Breast epithelium (tissue), 4 donors: ENCODE measurements around the gene FRMPD4. TPM values are rescaled to one million over a fixed set of nuclear protein-coding genes. Genes with fewer than 3 reads are reported as not detected.
"Not testable (repeated sequence)": the region's sequence is repeated elsewhere in the genome, so short reads cannot be mapped to it uniquely, and the experiment has no call there.

Experiments used
- DNase-seq, 2 donors: peaks; one replicate each; pipeline ENCODE4 v3.0.0-alpha.2; 2019; ENCODE audit warnings: low spot score in 2 of 2
- H3K27ac ChIP-seq, 2 donors: fragments of 200-600 bp; sonication (generic) in 1 of 2; one replicate each; pipeline ENCODE4 v1.5.1; 2016 to 2019; ENCODE audit warnings: mild to moderate bottlenecking in 1 of 2
- H3K27me3 ChIP-seq, 2 donors: fragments of 200-600 bp; sonication (generic) in 1 of 2; one replicate each; pipeline versions ENCODE4 v1.5.1 to v1.6.0; 2017 to 2019; ENCODE audit warnings: control low read depth in 1 of 2, mild to moderate bottlenecking in 1 of 2
- H3K36me3 ChIP-seq: fragments of 200-600 bp; one replicate; pipeline ENCODE4 v1.5.1; 2019
- H3K4me1 ChIP-seq, 2 donors: fragments of 200-600 bp; sonication (generic); one replicate each; pipeline ENCODE4 v1.5.1; 2016 to 2019; ENCODE audit warnings: control low read depth in 1 of 2
- H3K4me3 ChIP-seq, 3 donors: fragments of 200-600 bp; sonication (generic); 1 replicate in 2 of 3; 2 replicates in 1 of 3; pipeline ENCODE4 v1.5.1; 2016 to 2019; ENCODE audit warnings: mild to moderate bottlenecking in 3 of 3, moderate library complexity in 2 of 3
- H3K9me3 ChIP-seq, 2 donors: fragments of 200-600 bp; sonication (generic) in 1 of 2; one replicate each; pipeline ENCODE4 v1.5.1; 2016 to 2019; ENCODE audit warnings: control low read depth in 1 of 2
- POLR2A ChIP-seq: fragments of 450-650 bp; IDR thresholded peaks from one replicate; pipeline ENCODE4 v1.6.1; 2016; ENCODE audit warnings: antibody characterized with exemption, mild to moderate bottlenecking, moderate library complexity
- POLR2AphosphoS5 ChIP-seq, 3 donors: sonication (generic); formaldehyde crosslinking; IDR thresholded peaks; one replicate each; pipeline ENCODE4 v1.6.1; 2017; ENCODE audit warnings: antibody characterized with exemption in 3 of 3
- intact Hi-C: fragments of 100-400 bp; cut with DNase I; formaldehyde crosslinking; loops from one replicate; pipeline ENCODE4 v1.15.1; 2023; ENCODE audit warnings: low total_unique reads
- total RNA-seq, 3 donors: library from RNA; depleted of rRNA; stranded (reverse); fragments of >200 nt; gene quantifications; one replicate each; pipeline ENCODE4 v1.1.0, GENCODE V29; 2016
- TF ChIP-seq, protein P1 (sequence below), 3 donors: fragments of 450-650 bp; IDR thresholded peaks; one replicate each; pipeline ENCODE4 v1.5.1; 2016 to 2017; ENCODE audit warnings: antibody characterized with exemption in 3 of 3, mild to moderate bottlenecking in 3 of 3, moderate library complexity in 3 of 3

Gene FRMPD4
- total RNA-seq, 3 donors from 2014 or later = under 0.01 TPM

GRCh38 chrX:12162420-12162819, 24.1 kb downstream of the FRMPD4 start:
- TF ChIP-seq, protein P1, sequence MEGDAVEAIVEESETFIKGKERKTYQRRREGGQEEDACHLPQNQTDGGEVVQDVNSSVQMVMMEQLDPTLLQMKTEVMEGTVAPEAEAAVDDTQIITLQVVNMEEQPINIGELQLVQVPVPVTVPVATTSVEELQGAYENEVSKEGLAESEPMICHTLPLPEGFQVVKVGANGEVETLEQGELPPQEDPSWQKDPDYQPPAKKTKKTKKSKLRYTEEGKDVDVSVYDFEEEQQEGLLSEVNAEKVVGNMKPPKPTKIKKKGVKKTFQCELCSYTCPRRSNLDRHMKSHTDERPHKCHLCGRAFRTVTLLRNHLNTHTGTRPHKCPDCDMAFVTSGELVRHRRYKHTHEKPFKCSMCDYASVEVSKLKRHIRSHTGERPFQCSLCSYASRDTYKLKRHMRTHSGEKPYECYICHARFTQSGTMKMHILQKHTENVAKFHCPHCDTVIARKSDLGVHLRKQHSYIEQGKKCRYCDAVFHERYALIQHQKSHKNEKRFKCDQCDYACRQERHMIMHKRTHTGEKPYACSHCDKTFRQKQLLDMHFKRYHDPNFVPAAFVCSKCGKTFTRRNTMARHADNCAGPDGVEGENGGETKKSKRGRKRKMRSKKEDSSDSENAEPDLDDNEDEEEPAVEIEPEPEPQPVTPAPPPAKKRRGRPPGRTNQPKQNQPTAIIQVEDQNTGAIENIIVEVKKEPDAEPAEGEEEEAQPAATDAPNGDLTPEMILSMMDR (IDR thresholded peaks at IDR 0.05) = no peak
- TF ChIP-seq POLR2A (no peak), POLR2AphosphoS5 (IDR thresholded peaks at IDR 0.05) (no peak)
- no peak for DNase-seq
- intact Hi-C loops = no loop called here
- no peaks in the 10 kb centered on the region for H3K9me3 ChIP-seq
- H3K27me3 ChIP-seq = no peaks in the 10 kb centered on the region
- H3K27ac ChIP-seq = no peak overlapping the region
- H3K4me3 ChIP-seq = no peak overlapping the region
- H3K36me3 ChIP-seq = no peaks in the 10 kb centered on the region
- H3K4me1 ChIP-seq = no peaks in the 10 kb centered on the region

DNA sequence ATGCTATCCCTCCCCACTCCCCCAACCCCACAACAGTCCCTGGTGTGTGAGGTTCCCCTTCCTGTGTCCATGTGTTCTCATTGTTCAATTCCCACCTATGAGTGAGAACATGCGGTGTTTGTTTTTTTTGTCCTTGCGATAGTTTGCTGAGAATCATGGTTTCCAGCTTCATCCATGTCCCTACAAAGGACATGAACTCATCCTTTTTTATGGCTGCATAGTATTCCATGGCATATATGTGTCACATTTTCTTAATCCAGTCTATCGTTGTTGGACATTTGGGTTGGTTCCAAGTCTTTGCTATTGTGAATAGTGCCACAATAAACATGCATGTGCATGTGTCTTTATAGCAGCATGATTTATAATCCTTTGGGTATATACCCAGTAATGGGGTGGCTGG, 25.9 kb downstream of the FRMPD4 start:
- H3K4me3 ChIP-seq, H3K4me1 ChIP-seq, H3K27ac ChIP-seq, H3K9me3 ChIP-seq, intact Hi-C loops, DNase-seq, H3K36me3 ChIP-seq, H3K27me3 ChIP-seq: not testable (repeated sequence)

GRCh38 chrX:12170755-12171154, 32.5 kb downstream of the FRMPD4 start:
- Histone ChIP-seq H3K27ac (no peak overlapping the region), H3K4me3 (no peak overlapping the region), H3K4me1 (no peaks in the 10 kb centered on the region), H3K9me3 (no peaks in the 10 kb centered on the region), H3K27me3 (peaks cover 0 to 35% of the 10 kb centered on the region in 2 donors), H3K36me3 (no peaks in the 10 kb centered on the region)
- DNase-seq = no peak
- TF ChIP-seq POLR2A = no peak
- TF ChIP-seq, protein P1 (IDR thresholded peaks at IDR 0.05) = no peak
- TF ChIP-seq POLR2AphosphoS5 (IDR thresholded peaks at IDR 0.05) = no peak
- intact Hi-C loops = no loop called here

DNA sequence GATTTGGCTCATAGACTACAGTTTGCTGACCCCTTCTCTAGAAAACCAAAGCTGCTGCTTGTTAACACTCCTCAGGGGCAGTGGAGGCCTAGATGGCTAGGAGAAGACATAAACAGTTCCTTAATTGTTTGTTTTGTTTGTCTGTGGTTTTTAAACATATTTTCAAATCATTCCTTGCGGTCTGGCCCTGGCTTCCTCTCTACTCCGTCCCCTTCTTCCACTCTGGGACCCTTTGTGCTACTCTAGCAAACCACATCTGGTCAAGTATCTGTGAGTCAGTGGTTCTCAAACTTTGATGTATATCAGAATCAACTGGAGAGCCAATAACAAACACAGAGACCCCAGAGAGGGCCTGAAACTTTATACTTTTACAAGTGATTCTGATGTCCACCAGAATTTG, 36.1 kb downstream of the FRMPD4 start:
- H3K4me3 ChIP-seq = no peak overlapping the region
- H3K27me3 ChIP-seq = peaks cover 0 to 47% of the 10 kb centered on the region in 2 donors
- no peak overlapping the region for H3K27ac ChIP-seq
- no peaks in the 10 kb centered on the region for H3K9me3 ChIP-seq
- DNase-seq = no peak
- no peaks in the 10 kb centered on the region for H3K4me1 ChIP-seq
- intact Hi-C loops = loop anchor here (2.0 kb wide), 1 partner anchor 32 kb away; no protein-coding TSS in a partner anchor
- H3K36me3 ChIP-seq = no peaks in the 10 kb centered on the region
- TF ChIP-seq POLR2A (no peak), POLR2AphosphoS5 (IDR thresholded peaks at IDR 0.05) (no peak)
- TF ChIP-seq, protein P1 (IDR thresholded peaks at IDR 0.05) = no peak

- intact Hi-C loops = no loop called here
- TF ChIP-seq POLR2A = no peak
- no peak overlapping the region for H3K27ac ChIP-seq
- H3K27me3 ChIP-seq = peaks cover 0 to 6% of the 10 kb centered on the region in 2 donors
- no peaks in the 10 kb centered on the region for H3K36me3 ChIP-seq
- H3K9me3 ChIP-seq = no peaks in the 10 kb centered on the region
- no peak for DNase-seq
- H3K4me3 ChIP-seq = no peak overlapping the region
- no peaks in the 10 kb centered on the region for H3K4me1 ChIP-seq
Measured at GRCh38 chrX:12197030-12197429, 58.8 kb downstream of the FRMPD4 start.

- DNase-seq = no peak
- TF ChIP-seq, protein P1 (IDR thresholded peaks at IDR 0.05) = no peak
- TF ChIP-seq POLR2AphosphoS5 (IDR thresholded peaks at IDR 0.05) (no peak), POLR2A (no peak)
- H3K27me3 ChIP-seq = peaks cover 0 to 27% of the 10 kb centered on the region in 2 donors
- H3K9me3 ChIP-seq = no peaks in the 10 kb centered on the region
- H3K4me1 ChIP-seq = no peaks in the 10 kb centered on the region
- no peak overlapping the region for H3K27ac ChIP-seq
- no peaks in the 10 kb centered on the region for H3K36me3 ChIP-seq
- intact Hi-C loops = no loop called here
- no peak overlapping the region for H3K4me3 ChIP-seq
Measured at GRCh38 chrX:12206413-12206812, 68.1 kb downstream of the FRMPD4 start.
